ENCODE results near the gene S100A8. TPM values are rescaled to one million over a fixed set of nuclear protein-coding genes. Genes with fewer than 3 reads are reported as not detected.

Gene S100A8
- total RNA-seq, 1 experiment from 2014 or later, result 1.4 TPM

DNA sequence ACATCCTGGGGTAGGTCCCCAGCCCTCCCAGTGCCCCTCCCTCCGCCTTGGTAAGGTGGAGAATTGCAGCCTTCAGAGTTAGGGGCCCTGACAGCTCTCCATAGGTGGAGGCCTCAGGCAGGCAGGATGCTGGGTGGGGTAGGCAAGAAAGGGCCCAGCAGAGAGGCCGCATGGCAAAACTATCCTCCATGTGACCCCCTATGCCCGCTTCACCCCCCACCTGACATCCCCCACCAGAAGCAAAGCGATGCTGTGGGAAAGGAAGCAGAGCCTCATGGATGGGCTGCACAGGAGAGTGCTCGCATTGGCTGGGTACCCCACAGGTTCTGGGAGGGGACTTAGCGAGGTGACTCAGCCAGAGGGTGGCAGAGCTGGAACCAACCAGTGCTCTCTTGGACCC, 31.6 kb downstream of the S100A8 start (continued):
- TF ChIP-seq ATF3 (IDR thresholded peaks at IDR 0.05), result no peak
- no peak for TF ChIP-seq YY1 (IDR thresholded peaks at IDR 0.05; ENCODE audit: extremely low read depth, insufficient replicate concordance, low read depth, low read length)
- no peak for TF ChIP-seq POLR2AphosphoS5 (IDR thresholded peaks at IDR 0.05; ENCODE audit: low read depth, low read length)
- no peak for TF ChIP-seq EGR1 (IDR thresholded peaks at IDR 0.05; ENCODE audit: low read depth)
- no peak for TF ChIP-seq SIN3A (IDR thresholded peaks at IDR 0.05; ENCODE audit: low read depth)
- no peak for TF ChIP-seq CTCF (IDR thresholded peaks at IDR 0.05 in 2 of 3, conservative IDR thresholded peaks at IDR 0.05 in 1 of 3; ENCODE audit: borderline replicate concordance in 1 of 3, insufficient read depth in 1 of 3, low read depth in 2 of 3, low read length in 2 of 3)
- TF ChIP-seq JUND (IDR thresholded peaks at IDR 0.05), result no peak
- no peak for TF ChIP-seq TCF7L2 (IDR thresholded peaks at IDR 0.05; ENCODE audit: borderline replicate concordance, extremely low read depth, insufficient read depth, insufficient read length)

DNA sequence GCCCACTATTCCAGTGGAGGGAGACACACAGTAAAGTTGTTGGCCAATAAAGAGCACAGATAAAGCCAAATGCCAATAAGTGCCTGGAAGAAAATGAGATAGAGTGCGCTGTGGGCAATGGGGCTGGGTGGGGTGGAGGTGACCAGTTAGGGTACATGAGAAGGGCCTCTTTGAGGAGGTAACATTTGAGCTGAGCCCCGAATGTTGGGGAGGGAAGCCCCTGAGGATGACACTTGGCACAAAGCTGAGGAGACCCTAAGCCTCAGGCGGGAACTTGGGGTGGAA, 32.2 kb downstream of the S100A8 start:
- Histone ChIP-seq H3K79me2 (ENCODE audit: insufficient read depth, low read length) (no peaks in the 10 kb centered on the region), H3K4me3 (replicated peaks in 1 of 2; ENCODE audit: low read depth in 1 of 2, low read length in 2 of 2) (no peak overlapping the region), H3K9me2 (ENCODE audit: insufficient read depth) (no peaks in the 10 kb centered on the region), H3K9ac (ENCODE audit: low read length) (no peak overlapping the region), H3K36me3 (ENCODE audit: control insufficient read depth in 1 of 2, insufficient read depth in 2 of 2, low read length in 2 of 2) (no peaks in the 10 kb centered on the region), H3K27ac (ENCODE audit: low read depth, low read length) (no peak overlapping the region), H3K4me1 (ENCODE audit: control insufficient read depth in 1 of 2, insufficient read depth in 2 of 2, low read length in 2 of 2) (no peaks in the 10 kb centered on the region; a peak in 1 of 4 replicates), H3K4me2 (ENCODE audit: low read length) (no peak overlapping the region), H3K9me3 (ENCODE audit: control insufficient read depth in 1 of 2, insufficient read depth in 1 of 2, low read depth in 1 of 2, low read length in 2 of 2) (no peaks in the 10 kb centered on the region), H3K27me3 (ENCODE audit: insufficient read depth, low read length) (peaks cover 7% of the 10 kb centered on the region), H2AFZ (ENCODE audit: low read depth, low read length, poor library complexity, severe bottlenecking) (no peak overlapping the region), H4K20me1 (ENCODE audit: insufficient read depth) (no peaks in the 10 kb centered on the region)
- no peak for TF ChIP-seq ZBTB33 (IDR thresholded peaks at IDR 0.05; ENCODE audit: extremely low read depth, insufficient replicate concordance, low read length)
- TF ChIP-seq POLR2A (IDR thresholded peaks at IDR 0.05; ENCODE audit: borderline replicate concordance, extremely low read depth, insufficient read depth, insufficient read length), result no peak
- TF ChIP-seq SIN3A (IDR thresholded peaks at IDR 0.05; ENCODE audit: low read depth), result no peak
- TF ChIP-seq SRF (IDR thresholded peaks at IDR 0.05; ENCODE audit: low read depth), result no peak
- TF ChIP-seq, protein P1, sequence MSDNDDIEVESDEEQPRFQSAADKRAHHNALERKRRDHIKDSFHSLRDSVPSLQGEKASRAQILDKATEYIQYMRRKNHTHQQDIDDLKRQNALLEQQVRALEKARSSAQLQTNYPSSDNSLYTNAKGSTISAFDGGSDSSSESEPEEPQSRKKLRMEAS (IDR thresholded peaks at IDR 0.05), result no peak
- no peak for TF ChIP-seq EZH2 (IDR thresholded peaks at IDR 0.05)
- TF ChIP-seq ZFX (IDR thresholded peaks at IDR 0.05), result no peak
- no peak for TF ChIP-seq YY1 (IDR thresholded peaks at IDR 0.05; ENCODE audit: extremely low read depth, insufficient replicate concordance, low read depth, low read length)
- no peak for TF ChIP-seq JUND (IDR thresholded peaks at IDR 0.05)
- TF ChIP-seq EZH2phosphoT487 (IDR thresholded peaks at IDR 0.05; ENCODE audit: borderline replicate concordance), result no peak
- TF ChIP-seq CBX3 (IDR thresholded peaks at IDR 0.05; ENCODE audit: low read depth), result no peak
- no peak for TF ChIP-seq TCF7L2 (IDR thresholded peaks at IDR 0.05; ENCODE audit: borderline replicate concordance, extremely low read depth, insufficient read depth, insufficient read length)
- TF ChIP-seq SP1 (IDR thresholded peaks at IDR 0.05; ENCODE audit: low read depth), result no peak
- BruUV-seq (replicated peaks), result no TSS peak
- no peak for DNase-seq (ENCODE audit: low read depth, low spot score)
- intact Hi-C loops (cut with micrococcal nuclease), result no loop called here
- RAD21 ChIA-PET (ENCODE audit: low non-redundant PET in 1 of 2, low total read pairs in 2 of 2, uncharacterized antibody in 2 of 2, unreplicated experiment in 2 of 2), result no interaction called here
- CTCF ChIA-PET, result interaction anchor here (1.1 kb wide), 1 partner anchor 136 kb away, joined by 5 read pairs; no protein-coding TSS in a partner anchor
- POLR2A ChIA-PET, result no interaction called here
- ATAC-seq, result no peak

Data from HCT116 (cell line).